PFSK-1 (cell line): ENCODE results near the gene ANKRD40.

Experiments
- FOXP2 ChIP-seq: optimal IDR thresholded peaks from 2 replicates; pipeline ENCODE3; 2011; ENCODE audit warnings: borderline replicate concordance, control low read depth, inconsistent platforms; ENCODE audit not compliant: insufficient read depth; ENCODE audit errors: extremely low read length, extremely low read depth
- POLR2AphosphoS5 ChIP-seq: IDR thresholded peaks from 2 replicates; pipeline ENCODE4 v1.6.1; 2012; ENCODE audit warnings: low read depth, mild to moderate bottlenecking, control low read depth, low read length, moderate library complexity
- REST ChIP-seq, 2 experiments: IDR thresholded peaks; 2 replicates each; pipeline versions ENCODE4 v1.6.1 to v1.8.0; 2011 to 2012; ENCODE audit warnings: low read depth in 2 of 2, low read length in 2 of 2, control low read depth in 1 of 2, inconsistent platforms in 1 of 2, mild to moderate bottlenecking in 1 of 2, moderate library complexity in 1 of 2; ENCODE audit not compliant: insufficient read depth in 1 of 2
- SIN3A ChIP-seq: IDR thresholded peaks from 2 replicates; pipeline ENCODE4 v1.6.1; 2012; ENCODE audit warnings: mild to moderate bottlenecking, low read length, moderate library complexity, borderline replicate concordance; ENCODE audit not compliant: insufficient read depth
- TAF1 ChIP-seq: IDR thresholded peaks from 2 replicates; pipeline ENCODE4 v1.6.1; 2012; ENCODE audit warnings: low read length, control low read depth, borderline replicate concordance; ENCODE audit not compliant: insufficient read depth

ANKRD40 gene

DNA sequence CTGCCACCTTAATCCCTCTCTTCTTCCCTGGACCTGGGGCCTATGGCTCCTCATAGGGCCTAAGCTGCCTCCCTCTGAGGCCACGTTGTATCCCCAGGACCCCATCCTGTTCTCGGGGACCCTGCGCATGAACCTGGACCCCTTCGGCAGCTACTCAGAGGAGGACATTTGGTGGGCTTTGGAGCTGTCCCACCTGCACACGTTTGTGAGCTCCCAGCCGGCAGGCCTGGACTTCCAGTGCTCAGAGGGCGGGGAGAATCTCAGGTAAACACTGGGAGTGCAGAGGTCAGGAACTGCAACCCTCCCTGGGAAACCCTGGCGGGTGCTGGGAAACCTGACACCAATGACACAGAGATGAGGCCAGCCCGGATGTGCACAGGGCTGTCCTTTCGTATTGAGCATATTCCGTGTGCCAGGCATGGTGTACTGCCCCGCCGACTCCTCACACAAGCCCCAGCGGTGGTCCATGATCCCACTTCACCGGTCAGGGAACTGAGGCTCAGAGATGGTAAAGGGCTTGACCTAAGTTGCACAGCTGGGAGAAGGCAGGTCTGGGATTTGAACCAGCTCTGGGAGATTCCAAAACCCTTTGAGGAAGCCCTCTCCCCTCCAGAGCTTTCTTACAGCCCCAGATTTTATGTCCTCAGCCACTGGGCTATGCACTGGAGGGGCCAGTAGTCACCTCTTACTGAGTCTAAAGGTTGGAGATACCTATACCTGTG is 22.9 kb downstream of the ANKRD40 start:
- TF ChIP-seq FOXP2 = peak; percentile 29
- TF ChIP-seq POLR2AphosphoS5 = no peak
- no peak for TF ChIP-seq TAF1
- no peak for TF ChIP-seq SIN3A
- no peak for TF ChIP-seq REST (IDR thresholded peaks at IDR 0.05; ENCODE audit: insufficient read depth in 1 of 2, low read depth in 2 of 2, low read length in 2 of 2)

DNA sequence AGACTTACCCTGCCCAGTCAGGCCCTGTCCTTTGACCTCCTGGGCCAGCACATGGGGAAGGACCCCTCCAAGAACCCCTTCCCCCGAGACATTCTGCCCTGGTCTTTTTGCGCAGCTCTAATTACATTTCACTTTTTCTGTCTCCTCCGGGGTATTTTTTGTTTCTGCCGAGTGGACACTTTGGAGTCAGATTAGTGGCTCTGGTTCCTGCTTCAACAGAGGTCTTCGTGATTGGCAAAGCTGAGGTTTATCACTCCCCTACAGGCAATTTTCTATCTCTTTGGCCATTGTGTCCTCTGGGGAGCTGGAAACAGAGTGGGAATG is 23.5 kb downstream of the ANKRD40 start:
- TF ChIP-seq POLR2AphosphoS5 (no peak), SIN3A (no peak), REST (IDR thresholded peaks at IDR 0.05; ENCODE audit: insufficient read depth in 1 of 2, low read depth in 2 of 2, low read length in 2 of 2) (no peak), FOXP2 (no peak), TAF1 (no peak)

- TF ChIP-seq SIN3A (no peak), FOXP2 (no peak), POLR2AphosphoS5 (no peak), TAF1 (no peak), REST (IDR thresholded peaks at IDR 0.05; ENCODE audit: insufficient read depth in 1 of 2, low read depth in 2 of 2, low read length in 2 of 2) (no peak)
Measured at GRCh38 chr17:50683434-50684287, 24.1 kb downstream of the ANKRD40 start.

DNA sequence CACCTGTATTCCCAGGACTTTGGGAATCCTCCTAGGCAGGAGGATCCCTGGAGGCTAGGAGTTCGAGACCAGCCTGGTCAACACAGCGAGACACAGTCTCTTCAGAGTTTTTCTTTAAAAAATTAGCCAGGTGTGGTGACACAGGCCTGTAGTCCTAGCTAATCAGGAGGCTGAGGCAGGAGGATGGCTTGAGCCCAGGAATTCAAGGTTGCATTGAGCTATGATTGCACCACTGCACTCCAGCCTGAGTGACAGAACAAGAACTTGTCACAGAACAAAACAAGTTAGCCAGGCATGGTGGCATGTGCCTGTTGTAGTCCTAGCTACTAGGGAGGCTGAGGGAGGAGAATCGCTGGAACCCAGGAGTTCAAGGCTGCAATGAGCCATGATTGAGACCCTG is 24.8 kb downstream of the ANKRD40 start:
- TF ChIP-seq TAF1 = no peak
- no peak for TF ChIP-seq POLR2AphosphoS5
- no peak for TF ChIP-seq SIN3A
- no peak for TF ChIP-seq FOXP2
- TF ChIP-seq REST (IDR thresholded peaks at IDR 0.05; ENCODE audit: insufficient read depth in 1 of 2, low read depth in 2 of 2, low read length in 2 of 2) = no peak
